ENCODE results near the gene ERC2.

Gene ERC2

DNA sequence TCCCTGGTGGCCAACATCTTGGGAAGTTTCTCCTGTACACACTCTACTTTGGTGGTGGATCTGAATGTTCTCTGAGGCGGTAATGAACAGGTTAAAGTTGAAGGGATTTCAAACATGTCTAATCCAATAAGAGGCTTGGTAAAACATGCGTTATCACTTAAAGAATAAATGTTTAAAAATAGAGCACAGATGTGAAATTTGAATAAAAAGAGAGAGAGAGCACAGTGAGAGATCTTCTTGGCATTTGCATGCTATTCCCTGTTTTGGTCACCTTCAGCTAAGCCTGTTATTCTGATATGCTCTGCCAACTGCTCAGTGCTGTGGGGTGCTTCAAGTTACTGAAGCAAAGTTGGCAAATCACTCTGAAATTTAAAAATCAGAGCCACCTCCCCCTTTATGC lies 743.4 kb downstream of the ERC2 start:
- peak; percentile 20; the same call in 1 of the 3 replicates for ATAC-seq

DNA sequence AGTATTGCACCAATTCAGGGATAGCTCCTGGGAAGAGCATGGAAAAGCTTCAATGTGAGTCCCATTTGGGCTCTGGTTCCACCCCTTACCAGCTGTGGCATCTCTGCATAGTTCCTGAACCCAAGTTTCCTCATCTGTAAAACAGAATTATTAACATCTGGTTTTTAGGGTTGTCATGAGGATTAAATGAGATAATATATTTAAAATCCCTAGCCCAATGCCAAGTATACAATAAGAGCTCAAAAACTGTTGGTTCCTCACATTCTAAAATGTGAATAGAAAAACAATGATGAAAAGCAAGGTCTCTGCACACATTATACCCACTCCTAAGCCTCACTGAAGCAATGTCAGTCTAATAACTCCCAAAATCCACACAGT lies 743.9 kb downstream of the ERC2 start:
- ATAC-seq = no peak
- TF ChIP-seq GLIS3 (CRISPR knock-in tag; IDR thresholded peaks at IDR 0.05) = no peak
- no peak for TF ChIP-seq ZC3H10 (CRISPR knock-in tag; IDR thresholded peaks at IDR 0.05)
- TF ChIP-seq, protein P1, sequence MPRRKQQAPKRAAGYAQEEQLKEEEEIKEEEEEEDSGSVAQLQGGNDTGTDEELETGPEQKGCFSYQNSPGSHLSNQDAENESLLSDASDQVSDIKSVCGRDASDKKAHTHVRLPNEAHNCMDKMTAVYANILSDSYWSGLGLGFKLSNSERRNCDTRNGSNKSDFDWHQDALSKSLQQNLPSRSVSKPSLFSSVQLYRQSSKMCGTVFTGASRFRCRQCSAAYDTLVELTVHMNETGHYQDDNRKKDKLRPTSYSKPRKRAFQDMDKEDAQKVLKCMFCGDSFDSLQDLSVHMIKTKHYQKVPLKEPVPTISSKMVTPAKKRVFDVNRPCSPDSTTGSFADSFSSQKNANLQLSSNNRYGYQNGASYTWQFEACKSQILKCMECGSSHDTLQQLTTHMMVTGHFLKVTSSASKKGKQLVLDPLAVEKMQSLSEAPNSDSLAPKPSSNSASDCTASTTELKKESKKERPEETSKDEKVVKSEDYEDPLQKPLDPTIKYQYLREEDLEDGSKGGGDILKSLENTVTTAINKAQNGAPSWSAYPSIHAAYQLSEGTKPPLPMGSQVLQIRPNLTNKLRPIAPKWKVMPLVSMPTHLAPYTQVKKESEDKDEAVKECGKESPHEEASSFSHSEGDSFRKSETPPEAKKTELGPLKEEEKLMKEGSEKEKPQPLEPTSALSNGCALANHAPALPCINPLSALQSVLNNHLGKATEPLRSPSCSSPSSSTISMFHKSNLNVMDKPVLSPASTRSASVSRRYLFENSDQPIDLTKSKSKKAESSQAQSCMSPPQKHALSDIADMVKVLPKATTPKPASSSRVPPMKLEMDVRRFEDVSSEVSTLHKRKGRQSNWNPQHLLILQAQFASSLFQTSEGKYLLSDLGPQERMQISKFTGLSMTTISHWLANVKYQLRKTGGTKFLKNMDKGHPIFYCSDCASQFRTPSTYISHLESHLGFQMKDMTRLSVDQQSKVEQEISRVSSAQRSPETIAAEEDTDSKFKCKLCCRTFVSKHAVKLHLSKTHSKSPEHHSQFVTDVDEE (CRISPR knock-in tag; IDR thresholded peaks at IDR 0.05) = no peak
- TF ChIP-seq ARNTL (CRISPR knock-in tag; IDR thresholded peaks at IDR 0.05; ENCODE audit: borderline replicate concordance, low read depth) = no peak
- no peak for TF ChIP-seq TCF4 (CRISPR knock-in tag; IDR thresholded peaks at IDR 0.05; ENCODE audit: borderline replicate concordance)

More for the DNA sequence above, 743.4 kb downstream of the ERC2 start:
- TF ChIP-seq SNAI2 (CRISPR knock-in tag; IDR thresholded peaks at IDR 0.05) = no peak
- no peak for TF ChIP-seq ZNF565 (CRISPR knock-in tag; conservative IDR thresholded peaks at IDR 0.05; ENCODE audit: low read depth)
- no peak for TF ChIP-seq RARB (CRISPR knock-in tag; IDR thresholded peaks at IDR 0.05)

DNA sequence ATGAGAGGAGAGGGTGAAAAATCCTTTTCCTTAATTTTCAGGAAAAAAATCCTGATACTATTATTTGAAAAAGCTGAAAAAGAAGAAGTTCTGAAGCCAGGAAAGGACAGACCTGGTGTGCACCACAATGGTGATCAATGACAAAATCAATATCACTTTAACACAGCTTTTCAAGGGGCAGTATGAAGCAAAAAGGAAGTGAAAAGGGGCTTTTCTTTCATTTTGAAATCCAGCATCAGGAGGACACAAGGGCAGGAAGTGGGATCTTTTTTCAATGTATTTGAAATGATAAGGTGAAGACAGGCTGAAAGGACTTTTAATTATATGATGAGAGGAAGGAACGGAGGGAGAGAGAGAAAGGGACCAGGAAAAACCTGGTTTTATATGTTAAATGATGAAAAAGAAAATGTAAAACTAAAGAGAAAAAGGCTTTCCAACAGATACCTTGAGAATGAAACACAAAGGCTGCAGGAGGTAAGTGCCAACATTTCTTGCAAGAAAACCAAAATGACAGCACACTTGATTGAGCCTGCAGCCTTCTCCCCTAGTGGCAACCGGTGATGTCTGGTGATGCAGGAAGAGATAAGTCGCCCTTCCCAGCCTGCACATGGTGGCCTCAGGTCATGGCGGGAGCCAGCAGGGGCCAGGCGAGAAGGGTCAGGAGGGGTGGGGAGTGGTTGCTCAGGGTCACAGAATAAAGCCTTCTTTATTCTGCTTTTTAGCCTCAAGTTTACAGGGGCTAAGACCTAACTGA lies 744.4 kb downstream of the ERC2 start:
- TF ChIP-seq ZFP3 (CRISPR knock-in tag; IDR thresholded peaks at IDR 0.05) = no peak
- TF ChIP-seq SNAI2 (CRISPR knock-in tag; IDR thresholded peaks at IDR 0.05) = no peak
- no peak for TF ChIP-seq ZNF8 (CRISPR knock-in tag; IDR thresholded peaks at IDR 0.05)
- no peak for TF ChIP-seq CSRNP3 (CRISPR knock-in tag; IDR thresholded peaks at IDR 0.05)
- TF ChIP-seq RARB (CRISPR knock-in tag; IDR thresholded peaks at IDR 0.05) = no peak
- no peak for TF ChIP-seq GLIS3 (CRISPR knock-in tag; IDR thresholded peaks at IDR 0.05)
- TF ChIP-seq CSDC2 (CRISPR knock-in tag; IDR thresholded peaks at IDR 0.05) = no peak
- TF ChIP-seq, protein P1 (CRISPR knock-in tag; IDR thresholded peaks at IDR 0.05) = no peak
- TF ChIP-seq ZNF565 (CRISPR knock-in tag; conservative IDR thresholded peaks at IDR 0.05; ENCODE audit: low read depth) = peak; percentile 82; the same call in 1 of the 2 replicates
- TF ChIP-seq PATZ1 (CRISPR knock-in tag; IDR thresholded peaks at IDR 0.05; ENCODE audit: borderline replicate concordance) = no peak
- no peak for TF ChIP-seq PPARA (CRISPR knock-in tag; IDR thresholded peaks at IDR 0.05; ENCODE audit: borderline replicate concordance)
- TF ChIP-seq TCF4 (CRISPR knock-in tag; IDR thresholded peaks at IDR 0.05; ENCODE audit: borderline replicate concordance) = peak; percentile 39; the same call in 1 of the 2 replicates
- TF ChIP-seq BACH2 (CRISPR knock-in tag; IDR thresholded peaks at IDR 0.05; ENCODE audit: borderline replicate concordance) = no peak
- TF ChIP-seq, protein P2, sequence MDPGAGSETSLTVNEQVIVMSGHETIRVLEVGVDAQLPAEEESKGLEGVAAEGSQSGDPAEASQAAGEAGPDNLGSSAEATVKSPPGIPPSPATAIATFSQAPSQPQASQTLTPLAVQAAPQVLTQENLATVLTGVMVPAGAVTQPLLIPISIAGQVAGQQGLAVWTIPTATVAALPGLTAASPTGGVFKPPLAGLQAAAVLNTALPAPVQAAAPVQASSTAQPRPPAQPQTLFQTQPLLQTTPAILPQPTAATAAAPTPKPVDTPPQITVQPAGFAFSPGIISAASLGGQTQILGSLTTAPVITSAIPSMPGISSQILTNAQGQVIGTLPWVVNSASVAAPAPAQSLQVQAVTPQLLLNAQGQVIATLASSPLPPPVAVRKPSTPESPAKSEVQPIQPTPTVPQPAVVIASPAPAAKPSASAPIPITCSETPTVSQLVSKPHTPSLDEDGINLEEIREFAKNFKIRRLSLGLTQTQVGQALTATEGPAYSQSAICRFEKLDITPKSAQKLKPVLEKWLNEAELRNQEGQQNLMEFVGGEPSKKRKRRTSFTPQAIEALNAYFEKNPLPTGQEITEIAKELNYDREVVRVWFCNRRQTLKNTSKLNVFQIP (CRISPR knock-in tag; IDR thresholded peaks at IDR 0.05; ENCODE audit: borderline replicate concordance, low read depth) = no peak
- ATAC-seq = no peak

All from SK-N-SH treated with all-trans-retinoic acid at 6 μM for 48 hours (cell line).